ENCODE results near the gene RAB6B. TPM values are rescaled to one million over a fixed set of nuclear protein-coding genes. Genes with fewer than 3 reads are reported as not detected.

Gene RAB6B
- total RNA-seq, 1 experiment from 2014 or later: 14.1 TPM

GRCh38 chr3:133933097-133934024, 37.7 kb upstream of the RAB6B start (continued):
- TF ChIP-seq ZNF274 (IDR thresholded peaks at IDR 0.05; ENCODE audit: low read depth, low read length): no peak

GRCh38 chr3:133932009-133932408, 36.3 kb upstream of the RAB6B start:
- ATAC-seq (no peak), DNase-seq (ENCODE audit: low read depth, low spot score) (no peak)
- no peaks in the 10 kb centered on the region for H3K79me2 ChIP-seq (ENCODE audit: insufficient read depth, low read length)
- H4K20me1 ChIP-seq (ENCODE audit: insufficient read depth): no peaks in the 10 kb centered on the region
- intact Hi-C loops (cut with micrococcal nuclease): loop anchor here (5.0 kb wide), 1 partner anchor 540 kb away; no protein-coding TSS in a partner anchor
- H3K4me3 ChIP-seq (replicated peaks in 1 of 2; ENCODE audit: low read depth in 1 of 2, low read length in 2 of 2): no peak overlapping the region
- no peaks in the 10 kb centered on the region for H3K9me2 ChIP-seq (ENCODE audit: insufficient read depth)
- H3K4me2 ChIP-seq (ENCODE audit: low read length): no peak overlapping the region
- ChIA-PET POLR2A (no interaction called here), RAD21 (ENCODE audit: low non-redundant PET in 1 of 2, low total read pairs in 2 of 2, uncharacterized antibody in 2 of 2, unreplicated experiment in 2 of 2) (no interaction called here), CTCF (interaction anchor here (2.7 kb wide), 1 partner anchor 280 kb away, joined by 26 read pairs; no protein-coding TSS in a partner anchor)
- H3K36me3 ChIP-seq (ENCODE audit: control insufficient read depth in 1 of 2, insufficient read depth in 2 of 2, low read length in 2 of 2): no peaks in the 10 kb centered on the region
- no peak overlapping the region for H3K27ac ChIP-seq (ENCODE audit: low read depth, low read length)
- H3K4me1 ChIP-seq (ENCODE audit: control insufficient read depth in 1 of 2, insufficient read depth in 2 of 2, low read length in 2 of 2): peaks cover 0 to 9% of the 10 kb centered on the region in 2 experiments; a peak in 2 of 4 replicates
- BruUV-seq (replicated peaks): no TSS peak
- H2AFZ ChIP-seq (ENCODE audit: low read depth, low read length, poor library complexity, severe bottlenecking): no peak overlapping the region
- peaks cover 3% of the 10 kb centered on the region for H3K27me3 ChIP-seq (ENCODE audit: insufficient read depth, low read length)
- H3K9ac ChIP-seq (ENCODE audit: low read length): no peak overlapping the region
- H3K9me3 ChIP-seq (ENCODE audit: control insufficient read depth in 1 of 2, insufficient read depth in 1 of 2, low read depth in 1 of 2, low read length in 2 of 2): no peaks in the 10 kb centered on the region
- TF ChIP-seq RAD21 (IDR thresholded peaks at IDR 0.05; ENCODE audit: low read depth) (no peak), CBX3 (IDR thresholded peaks at IDR 0.05; ENCODE audit: low read depth) (no peak), CTCF (IDR thresholded peaks at IDR 0.05 in 2 of 3, conservative IDR thresholded peaks at IDR 0.05 in 1 of 3; ENCODE audit: borderline replicate concordance in 1 of 3, insufficient read depth in 1 of 3, low read depth in 2 of 3, low read length in 2 of 3) (no peak), SRF (IDR thresholded peaks at IDR 0.05; ENCODE audit: low read depth) (no peak), SIN3A (IDR thresholded peaks at IDR 0.05; ENCODE audit: low read depth) (no peak), MAX (IDR thresholded peaks at IDR 0.05) (no peak), POLR2AphosphoS5 (IDR thresholded peaks at IDR 0.05; ENCODE audit: low read depth, low read length) (no peak), ATF3 (IDR thresholded peaks at IDR 0.05) (no peak)

All from HCT116 (cell line).